ENCODE measurements around the gene FAM174C. TPM values are rescaled to one million over a fixed set of nuclear protein-coding genes. Genes with fewer than 3 reads are reported as not detected.

Gene FAM174C
- total RNA-seq, 4 donors from 2014 or later, result 44.3 to 72.5 (median 58.2) TPM

GRCh38 chr19:1322198-1322981 lies 47.1 kb downstream of the FAM174C start:
- no peaks in the 10 kb centered on the region for H3K36me3 ChIP-seq
- TF ChIP-seq POLR2AphosphoS5 (IDR thresholded peaks at IDR 0.05) (no peak), EP300 (IDR thresholded peaks at IDR 0.05) (no peak), POLR2A (IDR thresholded peaks at IDR 0.05) (no peak)
- TF ChIP-seq, protein P1, sequence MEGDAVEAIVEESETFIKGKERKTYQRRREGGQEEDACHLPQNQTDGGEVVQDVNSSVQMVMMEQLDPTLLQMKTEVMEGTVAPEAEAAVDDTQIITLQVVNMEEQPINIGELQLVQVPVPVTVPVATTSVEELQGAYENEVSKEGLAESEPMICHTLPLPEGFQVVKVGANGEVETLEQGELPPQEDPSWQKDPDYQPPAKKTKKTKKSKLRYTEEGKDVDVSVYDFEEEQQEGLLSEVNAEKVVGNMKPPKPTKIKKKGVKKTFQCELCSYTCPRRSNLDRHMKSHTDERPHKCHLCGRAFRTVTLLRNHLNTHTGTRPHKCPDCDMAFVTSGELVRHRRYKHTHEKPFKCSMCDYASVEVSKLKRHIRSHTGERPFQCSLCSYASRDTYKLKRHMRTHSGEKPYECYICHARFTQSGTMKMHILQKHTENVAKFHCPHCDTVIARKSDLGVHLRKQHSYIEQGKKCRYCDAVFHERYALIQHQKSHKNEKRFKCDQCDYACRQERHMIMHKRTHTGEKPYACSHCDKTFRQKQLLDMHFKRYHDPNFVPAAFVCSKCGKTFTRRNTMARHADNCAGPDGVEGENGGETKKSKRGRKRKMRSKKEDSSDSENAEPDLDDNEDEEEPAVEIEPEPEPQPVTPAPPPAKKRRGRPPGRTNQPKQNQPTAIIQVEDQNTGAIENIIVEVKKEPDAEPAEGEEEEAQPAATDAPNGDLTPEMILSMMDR (IDR thresholded peaks at IDR 0.05), result no peak
- peaks cover 43% of the 10 kb centered on the region for H3K27me3 ChIP-seq
- 73% methylated on average over 15 of the region's 16 CpGs for WGBS
- no peaks in the 10 kb centered on the region for H3K9me3 ChIP-seq
- no peak overlapping the region for H3K4me3 ChIP-seq
- no peak overlapping the region for H3K27ac ChIP-seq
- peaks cover 10% of the 10 kb centered on the region for H3K4me1 ChIP-seq
- no peak for DNase-seq (ENCODE audit: low spot score in 2 of 2)

GRCh38 chr19:1324249-1324805 lies 49.0 kb downstream of the FAM174C start:
- Histone ChIP-seq H3K27me3 (peaks cover 29% of the 10 kb centered on the region), H3K4me1 (peaks cover 10% of the 10 kb centered on the region), H3K9me3 (no peaks in the 10 kb centered on the region), H3K27ac (no peak overlapping the region), H3K4me3 (peak overlapping the region; percentile 47), H3K36me3 (no peaks in the 10 kb centered on the region)
- TF ChIP-seq POLR2A (IDR thresholded peaks at IDR 0.05) (no peak), EP300 (IDR thresholded peaks at IDR 0.05) (no peak), POLR2AphosphoS5 (IDR thresholded peaks at IDR 0.05) (no peak)
- TF ChIP-seq, protein P1 (IDR thresholded peaks at IDR 0.05), result no peak
- DNase-seq (ENCODE audit: low spot score in 2 of 2), result no peak
- WGBS, result 76% methylated on average over 12 of the region's 12 CpGs

DNA sequence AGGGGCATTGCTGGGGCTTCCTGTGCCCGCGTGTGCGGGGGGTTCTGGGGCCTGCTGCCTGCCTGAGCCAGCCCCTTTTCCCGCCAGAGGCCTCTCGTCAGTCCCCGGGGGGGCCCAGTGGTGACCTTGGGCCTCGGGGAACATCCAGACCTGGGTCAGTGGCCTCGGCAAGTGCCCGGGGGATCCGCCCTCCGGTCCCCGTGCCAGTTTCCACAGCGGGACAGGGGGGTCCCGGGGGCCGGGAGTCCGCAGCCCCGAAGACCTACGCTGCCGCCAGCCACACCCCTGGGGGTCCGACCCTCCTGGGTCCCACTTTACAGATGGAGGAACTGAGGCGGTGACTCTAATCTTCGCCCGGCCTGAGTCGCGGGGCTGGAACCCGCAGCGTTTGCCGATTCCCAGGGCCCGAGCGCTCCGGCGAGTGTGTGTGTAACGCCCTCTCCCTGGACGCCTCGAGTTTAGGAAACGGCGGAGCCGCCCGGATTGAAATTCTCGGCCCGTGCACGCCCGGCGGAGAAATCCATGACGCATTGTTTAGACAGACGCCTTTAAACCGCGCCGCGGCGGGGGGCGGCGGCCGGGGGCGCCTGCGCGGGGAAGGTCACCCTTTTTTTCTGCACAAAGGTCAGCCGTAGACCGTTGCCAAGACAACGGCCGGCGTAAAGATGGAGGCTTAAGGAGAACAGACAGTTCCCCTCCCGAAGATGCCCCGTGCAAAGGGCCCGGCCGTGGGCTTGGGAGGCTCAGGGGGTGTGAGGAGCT lies 49.7 kb downstream of the FAM174C start:
- no peaks in the 10 kb centered on the region for H3K36me3 ChIP-seq
- peak in 1 of 2 donors; percentile 81 for DNase-seq (ENCODE audit: low spot score in 2 of 2)
- 7% methylated on average over 14 of the region's 66 CpGs for WGBS
- H3K4me1 ChIP-seq, result peaks cover 10% of the 10 kb centered on the region
- H3K27ac ChIP-seq, result no peak overlapping the region
- H3K4me3 ChIP-seq, result peak overlapping the region; percentile 47
- H3K27me3 ChIP-seq, result peaks cover 23% of the 10 kb centered on the region
- H3K9me3 ChIP-seq, result no peaks in the 10 kb centered on the region
- TF ChIP-seq, protein P1 (IDR thresholded peaks at IDR 0.05), result no peak
- TF ChIP-seq POLR2AphosphoS5 (IDR thresholded peaks at IDR 0.05) (no peak), EP300 (IDR thresholded peaks at IDR 0.05) (no peak), POLR2A (IDR thresholded peaks at IDR 0.05) (no peak)

GRCh38 chr19:1325568-1326294 lies 50.4 kb downstream of the FAM174C start:
- Histone ChIP-seq H3K27me3 (peaks cover 19% of the 10 kb centered on the region), H3K4me1 (peaks cover 10% of the 10 kb centered on the region), H3K4me3 (peak overlapping the region; percentile 47), H3K9me3 (no peaks in the 10 kb centered on the region), H3K36me3 (no peaks in the 10 kb centered on the region), H3K27ac (no peak overlapping the region)
- no peak for DNase-seq (ENCODE audit: low spot score in 2 of 2)
- TF ChIP-seq EP300 (IDR thresholded peaks at IDR 0.05) (no peak), POLR2AphosphoS5 (IDR thresholded peaks at IDR 0.05) (no peak), POLR2A (IDR thresholded peaks at IDR 0.05) (no peak)
- TF ChIP-seq, protein P1 (IDR thresholded peaks at IDR 0.05), result no peak
- 53% methylated on average over 14 of the region's 38 CpGs for WGBS

All from suprapubic skin (tissue), 4 donors.